ENCODE results near the gene UROD.

The UROD gene

GRCh38 chr1:45011837-45012638, at the start of gene UROD:
UROD (plus strand) TSS chr1:45012254; CDS start chr1:45012266, 12 bp downstream.
- H3K4me3 ChIP-seq (ENCODE audit: low read length): peak within 1 kb of the TSS; percentile 75
- H3K79me2 ChIP-seq (ENCODE audit: low read length): peaks cover 31% of the 10 kb centered on the region
- no peak for TF ChIP-seq EZH2phosphoT487 (IDR thresholded peaks at IDR 0.05; ENCODE audit: low read length)
- TF ChIP-seq EZH2 (optimal IDR thresholded peaks at IDR 0.05; ENCODE audit: low read depth, low read length): no peak
- TF ChIP-seq, protein P1, sequence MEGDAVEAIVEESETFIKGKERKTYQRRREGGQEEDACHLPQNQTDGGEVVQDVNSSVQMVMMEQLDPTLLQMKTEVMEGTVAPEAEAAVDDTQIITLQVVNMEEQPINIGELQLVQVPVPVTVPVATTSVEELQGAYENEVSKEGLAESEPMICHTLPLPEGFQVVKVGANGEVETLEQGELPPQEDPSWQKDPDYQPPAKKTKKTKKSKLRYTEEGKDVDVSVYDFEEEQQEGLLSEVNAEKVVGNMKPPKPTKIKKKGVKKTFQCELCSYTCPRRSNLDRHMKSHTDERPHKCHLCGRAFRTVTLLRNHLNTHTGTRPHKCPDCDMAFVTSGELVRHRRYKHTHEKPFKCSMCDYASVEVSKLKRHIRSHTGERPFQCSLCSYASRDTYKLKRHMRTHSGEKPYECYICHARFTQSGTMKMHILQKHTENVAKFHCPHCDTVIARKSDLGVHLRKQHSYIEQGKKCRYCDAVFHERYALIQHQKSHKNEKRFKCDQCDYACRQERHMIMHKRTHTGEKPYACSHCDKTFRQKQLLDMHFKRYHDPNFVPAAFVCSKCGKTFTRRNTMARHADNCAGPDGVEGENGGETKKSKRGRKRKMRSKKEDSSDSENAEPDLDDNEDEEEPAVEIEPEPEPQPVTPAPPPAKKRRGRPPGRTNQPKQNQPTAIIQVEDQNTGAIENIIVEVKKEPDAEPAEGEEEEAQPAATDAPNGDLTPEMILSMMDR (IDR thresholded peaks at IDR 0.05; ENCODE audit: low read length): no peak
- no peaks in the 10 kb centered on the region for H3K27me3 ChIP-seq (replicated peaks; ENCODE audit: insufficient read depth, low read length)
- H3F3A ChIP-seq (ENCODE audit: insufficient read depth, low read length): peaks cover 10% of the 10 kb centered on the region; the same call in 1 of the 2 replicates
- no peaks in the 10 kb centered on the region for H3K36me3 ChIP-seq (replicated peaks; ENCODE audit: insufficient read depth, low read length)
- H3K9me2 ChIP-seq (replicated peaks; ENCODE audit: insufficient read depth, low read length): no peaks in the 10 kb centered on the region
- H3K27ac ChIP-seq (ENCODE audit: low read length): peak within 1 kb of the TSS; percentile 36; the same call in 1 of the 2 replicates
- no peaks in the 10 kb centered on the region for H3K9me3 ChIP-seq (replicated peaks; ENCODE audit: insufficient read depth, low read length)
- peaks cover 11% of the 10 kb centered on the region for H3K4me1 ChIP-seq (ENCODE audit: low read length)
- DNase-seq: peak; percentile 97
- H3K9ac ChIP-seq (ENCODE audit: low read length): peak within 1 kb of the TSS; percentile 67
- H3K4me2 ChIP-seq (ENCODE audit: low read depth, low read length): peak within 1 kb of the TSS; percentile 65
- H4K20me1 ChIP-seq (ENCODE audit: insufficient read depth, low read length): no peaks in the 10 kb centered on the region
- H2AFZ ChIP-seq (ENCODE audit: low read length): peak within 1 kb of the TSS; percentile 97

- no peak for TF ChIP-seq EZH2 (optimal IDR thresholded peaks at IDR 0.05; ENCODE audit: low read depth, low read length)
- TF ChIP-seq, protein P1 (IDR thresholded peaks at IDR 0.05; ENCODE audit: low read length): no peak
- TF ChIP-seq EZH2phosphoT487 (IDR thresholded peaks at IDR 0.05; ENCODE audit: low read length): no peak
- Histone ChIP-seq H3K4me2 (ENCODE audit: low read depth, low read length) (no peak overlapping the region), H3K9me2 (replicated peaks; ENCODE audit: insufficient read depth, low read length) (no peaks in the 10 kb centered on the region), H3F3A (ENCODE audit: insufficient read depth, low read length) (no peaks in the 10 kb centered on the region), H3K9ac (ENCODE audit: low read length) (no peak overlapping the region), H3K9me3 (replicated peaks; ENCODE audit: insufficient read depth, low read length) (no peaks in the 10 kb centered on the region), H2AFZ (ENCODE audit: low read length) (no peak overlapping the region), H3K4me1 (ENCODE audit: low read length) (no peaks in the 10 kb centered on the region), H3K36me3 (replicated peaks; ENCODE audit: insufficient read depth, low read length) (no peaks in the 10 kb centered on the region), H3K79me2 (ENCODE audit: low read length) (no peaks in the 10 kb centered on the region), H4K20me1 (ENCODE audit: insufficient read depth, low read length) (no peaks in the 10 kb centered on the region), H3K27ac (ENCODE audit: low read length) (no peak overlapping the region), H3K4me3 (ENCODE audit: low read length) (no peak overlapping the region), H3K27me3 (replicated peaks; ENCODE audit: insufficient read depth, low read length) (no peaks in the 10 kb centered on the region)
- no peak for DNase-seq
Measured at GRCh38 chr1:44962729-44963128, 49.3 kb upstream of the UROD start.

GRCh38 chr1:44964396-44964795, 47.7 kb upstream of the UROD start:
- Histone ChIP-seq H3K36me3 (replicated peaks; ENCODE audit: insufficient read depth, low read length) (0 out of 2 replicates have a peak, but pooled peaks cover 4% of the 10 kb centered on the region), H3K9ac (ENCODE audit: low read length) (no peak overlapping the region), H3K27ac (ENCODE audit: low read length) (no peak overlapping the region), H3K4me2 (ENCODE audit: low read depth, low read length) (no peak overlapping the region), H3K4me1 (ENCODE audit: low read length) (no peaks in the 10 kb centered on the region), H3K9me3 (replicated peaks; ENCODE audit: insufficient read depth, low read length) (no peaks in the 10 kb centered on the region), H3K4me3 (ENCODE audit: low read length) (no peak overlapping the region), H3F3A (ENCODE audit: insufficient read depth, low read length) (no peaks in the 10 kb centered on the region), H3K79me2 (ENCODE audit: low read length) (no peaks in the 10 kb centered on the region), H3K9me2 (replicated peaks; ENCODE audit: insufficient read depth, low read length) (no peaks in the 10 kb centered on the region), H3K27me3 (replicated peaks; ENCODE audit: insufficient read depth, low read length) (no peaks in the 10 kb centered on the region), H2AFZ (ENCODE audit: low read length) (no peak overlapping the region), H4K20me1 (ENCODE audit: insufficient read depth, low read length) (no peaks in the 10 kb centered on the region)
- DNase-seq: no peak
- TF ChIP-seq EZH2phosphoT487 (IDR thresholded peaks at IDR 0.05; ENCODE audit: low read length): no peak
- TF ChIP-seq, protein P1 (IDR thresholded peaks at IDR 0.05; ENCODE audit: low read length): no peak
- TF ChIP-seq EZH2 (optimal IDR thresholded peaks at IDR 0.05; ENCODE audit: low read depth, low read length): no peak

Measured in MM.1S (cell line).